Measurements from ENCODE around the gene MYBPC1. TPM values are rescaled to one million over a fixed set of nuclear protein-coding genes. Genes with fewer than 3 reads are reported as not detected.

Gene MYBPC1
- total RNA-seq, 2 experiments from 2014 or later, result not detected

- ChIA-PET POLR2A (no interaction called here), CTCF (no interaction called here)
- H3K4me3 Mint-ChIP-seq, result no peak overlapping the region
- no peak for DNase-seq
- no peak overlapping the region for H3K27ac Mint-ChIP-seq
- no peaks in the 10 kb centered on the region for H3K36me3 Mint-ChIP-seq (ENCODE audit: low read depth)
- H3K9me3 Mint-ChIP-seq, result no peaks in the 10 kb centered on the region
- peaks cover 18% of the 10 kb centered on the region for H3K27me3 Mint-ChIP-seq
- no peaks in the 10 kb centered on the region for H3K4me1 Mint-ChIP-seq
Observed at GRCh38 chr12:101582937-101583336, 11.8 kb upstream of the MYBPC1 start.

GRCh38 chr12:101590383-101590782, 4.4 kb upstream of the MYBPC1 start:
- H3K9me3 Mint-ChIP-seq, result no peaks in the 10 kb centered on the region
- no peaks in the 10 kb centered on the region for H3K4me1 Mint-ChIP-seq
- DNase-seq, result no peak
- no peaks in the 10 kb centered on the region for H3K36me3 Mint-ChIP-seq (ENCODE audit: low read depth)
- ChIA-PET CTCF (no interaction called here), POLR2A (no interaction called here)
- H3K27ac Mint-ChIP-seq, result no peak overlapping the region
- H3K27me3 Mint-ChIP-seq, result peaks cover 25% of the 10 kb centered on the region
- H3K4me3 Mint-ChIP-seq, result no peak overlapping the region

GRCh38 chr12:101591781-101592180, 3.0 kb upstream of the MYBPC1 start:
- Mint-ChIP-seq H3K4me3 (no peak overlapping the region), H3K4me1 (no peaks in the 10 kb centered on the region), H3K9me3 (no peaks in the 10 kb centered on the region), H3K27me3 (peaks cover 25% of the 10 kb centered on the region), H3K27ac (no peak overlapping the region), H3K36me3 (ENCODE audit: low read depth) (no peaks in the 10 kb centered on the region)
- POLR2A ChIA-PET, result no interaction called here
- CTCF ChIA-PET, result interaction anchor here (0.7 kb wide), 1 partner anchor 296 kb away, joined by 3 read pairs; no protein-coding TSS in a partner anchor
- no peak for DNase-seq

GRCh38 chr12:101592448-101592847, 2.3 kb upstream of the MYBPC1 start:
- Mint-ChIP-seq H3K9me3 (no peaks in the 10 kb centered on the region), H3K36me3 (ENCODE audit: low read depth) (no peaks in the 10 kb centered on the region), H3K27me3 (peaks cover 24% of the 10 kb centered on the region), H3K4me1 (no peaks in the 10 kb centered on the region), H3K4me3 (no peak overlapping the region), H3K27ac (no peak overlapping the region)
- no peak for DNase-seq
- ChIA-PET CTCF (no interaction called here), POLR2A (no interaction called here)

- POLR2A ChIA-PET, result no interaction called here
- Mint-ChIP-seq H3K4me1 (no peaks in the 10 kb centered on the region), H3K27me3 (peaks cover 19% of the 10 kb centered on the region), H3K9me3 (no peaks in the 10 kb centered on the region), H3K27ac (no peak overlapping the region), H3K36me3 (ENCODE audit: low read depth) (no peaks in the 10 kb centered on the region), H3K4me3 (no peak overlapping the region)
- DNase-seq, result no peak
- CTCF ChIA-PET, result no interaction called here
Observed at GRCh38 chr12:101592921-101593320, 1.9 kb upstream of the MYBPC1 start.

GRCh38 chr12:101596172-101596571, 1.4 kb downstream of the MYBPC1 start:
- H3K27ac Mint-ChIP-seq, result no peak overlapping the region
- H3K4me3 Mint-ChIP-seq, result no peak overlapping the region
- no peaks in the 10 kb centered on the region for H3K4me1 Mint-ChIP-seq

GRCh38 chr12:101597164-101597563, 2.4 kb downstream of the MYBPC1 start:
- Mint-ChIP-seq H3K27ac (no peak overlapping the region), H3K4me1 (no peaks in the 10 kb centered on the region), H3K9me3 (no peaks in the 10 kb centered on the region), H3K36me3 (ENCODE audit: low read depth) (no peaks in the 10 kb centered on the region), H3K27me3 (no peaks in the 10 kb centered on the region), H3K4me3 (no peak overlapping the region)
- CTCF ChIA-PET, result no interaction called here
- DNase-seq, result no peak
- POLR2A ChIA-PET, result no interaction called here

More at GRCh38 chr12:101596172-101596571, 1.4 kb downstream of the MYBPC1 start:
- ChIA-PET POLR2A (no interaction called here), CTCF (interaction anchor here (0.6 kb wide), 1 partner anchor 636 kb away, joined by 3 read pairs; no protein-coding TSS in a partner anchor)
- no peaks in the 10 kb centered on the region for H3K9me3 Mint-ChIP-seq
- no peaks in the 10 kb centered on the region for H3K36me3 Mint-ChIP-seq (ENCODE audit: low read depth)
- peaks cover 4% of the 10 kb centered on the region for H3K27me3 Mint-ChIP-seq
- no peak for DNase-seq

- ChIA-PET POLR2A (no interaction called here), CTCF (no interaction called here)
- no peaks in the 10 kb centered on the region for H3K36me3 Mint-ChIP-seq (ENCODE audit: low read depth)
- no peaks in the 10 kb centered on the region for H3K4me1 Mint-ChIP-seq
- H3K27ac Mint-ChIP-seq, result no peak overlapping the region
- no peak overlapping the region for H3K4me3 Mint-ChIP-seq
- no peaks in the 10 kb centered on the region for H3K9me3 Mint-ChIP-seq
- H3K27me3 Mint-ChIP-seq, result no peaks in the 10 kb centered on the region
- DNase-seq, result no peak
Observed at GRCh38 chr12:101598483-101598882, 3.7 kb downstream of the MYBPC1 start.

- H3K4me1 Mint-ChIP-seq, result no peaks in the 10 kb centered on the region
- H3K9me3 Mint-ChIP-seq, result no peaks in the 10 kb centered on the region
- POLR2A ChIA-PET, result no interaction called here
- H3K27ac Mint-ChIP-seq, result no peak overlapping the region
- no peak for DNase-seq
- H3K4me3 Mint-ChIP-seq, result no peak overlapping the region
- no peaks in the 10 kb centered on the region for H3K36me3 Mint-ChIP-seq (ENCODE audit: low read depth)
- CTCF ChIA-PET, result no interaction called here
- no peaks in the 10 kb centered on the region for H3K27me3 Mint-ChIP-seq
Observed at GRCh38 chr12:101599311-101599710, 4.5 kb downstream of the MYBPC1 start.

GRCh38 chr12:101599771-101600484, 5.2 kb downstream of the MYBPC1 start:
- no peak for DNase-seq
- no peak overlapping the region for H3K27ac Mint-ChIP-seq
- H3K27me3 Mint-ChIP-seq, result no peaks in the 10 kb centered on the region
- ChIA-PET POLR2A (no interaction called here), CTCF (no interaction called here)
- H3K36me3 Mint-ChIP-seq (ENCODE audit: low read depth), result no peaks in the 10 kb centered on the region
- no peaks in the 10 kb centered on the region for H3K4me1 Mint-ChIP-seq
- no peak overlapping the region for H3K4me3 Mint-ChIP-seq
- H3K9me3 Mint-ChIP-seq, result no peaks in the 10 kb centered on the region

GRCh38 chr12:101604132-101604531, 9.4 kb downstream of the MYBPC1 start:
- POLR2A ChIA-PET, result no interaction called here
- H3K36me3 Mint-ChIP-seq (ENCODE audit: low read depth), result no peaks in the 10 kb centered on the region

GRCh38 chr12:101607894-101608293, 13.1 kb downstream of the MYBPC1 start:
- Mint-ChIP-seq H3K4me1 (no peaks in the 10 kb centered on the region), H3K27me3 (no peaks in the 10 kb centered on the region), H3K27ac (no peak overlapping the region), H3K9me3 (no peaks in the 10 kb centered on the region), H3K4me3 (no peak overlapping the region), H3K36me3 (ENCODE audit: low read depth) (no peaks in the 10 kb centered on the region)
- ChIA-PET CTCF (interaction anchor here (0.6 kb wide), 1 partner anchor 69 kb away, joined by 4 read pairs; no protein-coding TSS in a partner anchor), POLR2A (no interaction called here)
- DNase-seq, result no peak

More at GRCh38 chr12:101604132-101604531, 9.4 kb downstream of the MYBPC1 start:
- no peaks in the 10 kb centered on the region for H3K4me1 Mint-ChIP-seq
- H3K9me3 Mint-ChIP-seq, result no peaks in the 10 kb centered on the region
- H3K4me3 Mint-ChIP-seq, result no peak overlapping the region
- no peak for DNase-seq
- CTCF ChIA-PET, result interaction anchor here (1.3 kb wide), 1 partner anchor 102 kb away, joined by 3 read pairs; no protein-coding TSS in a partner anchor
- H3K27ac Mint-ChIP-seq, result no peak overlapping the region
- no peaks in the 10 kb centered on the region for H3K27me3 Mint-ChIP-seq

GRCh38 chr12:101608301-101609133, 13.7 kb downstream of the MYBPC1 start:
- no peaks in the 10 kb centered on the region for H3K9me3 Mint-ChIP-seq
- H3K36me3 Mint-ChIP-seq (ENCODE audit: low read depth), result no peaks in the 10 kb centered on the region
- no peak for DNase-seq
- ChIA-PET CTCF (no interaction called here), POLR2A (no interaction called here)
- H3K4me3 Mint-ChIP-seq, result no peak overlapping the region
- no peak overlapping the region for H3K27ac Mint-ChIP-seq
- H3K4me1 Mint-ChIP-seq, result no peaks in the 10 kb centered on the region
- no peaks in the 10 kb centered on the region for H3K27me3 Mint-ChIP-seq

Measured in activated CD4-positive, alpha-beta T cell treated with anti-CD3 and anti-CD28 coated beads, Interleukin-2, amount 10 ng/mL, durations not matched to agents 7 days and 5 days (primary cell).